H1 (cell line): Measurements from ENCODE around the gene HNRNPAB.

ENCODE experiments used
- BACH1 ChIP-seq: IDR thresholded peaks from 2 replicates; pipeline ENCODE4 v1.6.1; 2012; ENCODE audit warnings: low read length, improper control_type of control experiment
- CREB1 ChIP-seq: IDR thresholded peaks from 2 replicates; pipeline ENCODE4 v1.6.1; 2012; ENCODE audit warnings: inconsistent platforms
- CTCF ChIP-seq, 3 experiments: IDR thresholded peaks; 1 replicate in 2 of 3; 2 replicates in 1 of 3; pipeline versions ENCODE4 v1.5.1 to v1.6.1; 2011; ENCODE audit warnings: low read length in 3 of 3, mild to moderate bottlenecking in 3 of 3, inconsistent platforms in 2 of 3, low read depth in 1 of 3, moderate library complexity in 1 of 3; ENCODE audit not compliant: insufficient read depth in 1 of 3; ENCODE audit errors: control extremely low read depth in 1 of 3
- EZH2 ChIP-seq: fragments of 200-600 bp; sonication (generic); IDR thresholded peaks from 2 replicates; pipeline ENCODE4 v1.7.1; 2012; ENCODE audit warnings: low read depth, mild to moderate bottlenecking, moderate library complexity, low read length, inconsistent platforms; ENCODE audit not compliant: severe bottlenecking
- POLR2A ChIP-seq, 2 experiments: IDR thresholded peaks; 1 replicate in 1 of 2; 2 replicates in 1 of 2; pipeline ENCODE4 v1.6.1; 2011; ENCODE audit warnings: low read depth in 2 of 2, low read length in 2 of 2, mild to moderate bottlenecking in 2 of 2; ENCODE audit errors: control extremely low read depth in 1 of 2
- POLR2AphosphoS5 ChIP-seq: IDR thresholded peaks from 2 replicates; pipeline ENCODE4 v1.6.1; 2011; ENCODE audit warnings: low read depth, low read length
- RAD21 ChIP-seq, 2 experiments: IDR thresholded peaks in 1 of 2; conservative IDR thresholded peaks in 1 of 2; 2 replicates each; pipeline ENCODE4 v1.6.1; 2011; ENCODE audit warnings: low read depth in 2 of 2, low read length in 2 of 2, improper control_type of control experiment in 1 of 2, inconsistent platforms in 1 of 2, mild to moderate bottlenecking in 1 of 2, moderate library complexity in 1 of 2
- RFX5 ChIP-seq: IDR thresholded peaks from 2 replicates; pipeline ENCODE4 v1.6.1; 2011; ENCODE audit warnings: low read depth, low read length, improper control_type of control experiment, borderline replicate concordance
- TAF1 ChIP-seq: IDR thresholded peaks from 2 replicates; pipeline ENCODE4 v1.6.1; 2011; ENCODE audit warnings: mild to moderate bottlenecking, low read depth, low read length
- YY1 ChIP-seq: IDR thresholded peaks from 2 replicates; pipeline ENCODE4 v1.6.1; 2011; ENCODE audit warnings: low read depth, mild to moderate bottlenecking, low read length

DNA sequence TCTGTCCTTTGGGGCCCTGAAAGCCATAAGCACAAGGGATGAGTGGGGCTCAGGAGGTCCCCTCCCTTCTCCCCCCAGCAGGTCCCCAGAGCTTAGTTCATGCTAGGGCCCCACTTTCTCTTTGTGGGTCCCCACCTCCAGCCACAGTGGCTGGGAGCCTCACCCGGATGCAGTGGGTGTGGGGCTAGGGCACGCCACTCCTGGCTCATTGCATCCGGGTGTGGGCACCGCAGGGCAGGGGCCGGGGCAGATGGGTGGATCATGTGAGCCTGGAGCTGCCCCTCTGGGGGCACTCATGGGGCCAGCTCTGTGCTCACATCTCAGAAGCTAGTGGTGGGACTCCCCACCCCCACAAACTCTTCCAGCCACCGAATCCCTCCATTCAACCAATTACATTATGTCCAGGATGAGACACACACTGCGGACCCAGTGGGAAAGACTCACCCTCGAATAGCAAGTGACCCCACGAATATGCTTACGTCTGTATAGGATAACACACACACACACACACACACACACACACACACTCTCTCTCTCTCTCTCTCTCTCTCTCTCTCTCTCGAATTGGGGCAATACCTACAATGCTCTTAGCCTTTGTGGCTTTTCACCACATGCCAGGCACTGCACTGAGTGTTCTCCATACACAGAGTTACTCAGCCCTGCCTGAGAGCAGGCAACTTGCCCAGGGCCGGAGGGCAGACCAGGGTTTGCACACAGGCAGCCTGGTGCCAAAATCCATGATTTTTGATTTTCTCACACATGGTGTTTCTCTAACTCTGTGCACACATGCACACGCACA is 45.1 kb downstream of the HNRNPAB start:
- TF ChIP-seq RAD21 (IDR thresholded peaks at IDR 0.05 in 1 of 2, conservative IDR thresholded peaks at IDR 0.05 in 1 of 2; ENCODE audit: low read depth in 2 of 2, low read length in 2 of 2) (no peak), CTCF (IDR thresholded peaks at IDR 0.05; ENCODE audit: control extremely low read depth in 1 of 3, insufficient read depth in 1 of 3, low read depth in 1 of 3, low read length in 3 of 3) (no peak), EZH2 (no peak), POLR2A (IDR thresholded peaks at IDR 0.05; ENCODE audit: control extremely low read depth in 1 of 2, low read depth in 2 of 2, low read length in 2 of 2) (no peak), RFX5 (no peak), YY1 (no peak), POLR2AphosphoS5 (no peak), TAF1 (no peak), BACH1 (no peak), CREB1 (no peak)
